Astrocyte (in vitro differentiated cells and primary cell): Measurements from ENCODE around the gene CDH22. TPM values are rescaled to one million over a fixed set of nuclear protein-coding genes. Genes with fewer than 3 reads are reported as not detected.

Experiments used
- DNase-seq: peaks from one replicate; pipeline ENCODE4 v3.0.0-alpha.2; 2010; ENCODE audit warnings: low read depth
- FAIRE-seq: peaks from 2 replicates; lab custom pipeline; 2011; peaks lifted over from hg19 to GRCh38; lab: Jason Lieb, UNC
- H2AFZ ChIP-seq: 2 replicates; pipeline ENCODE4 v1.6.0; 2012; ENCODE audit warnings: low read depth, low read length, inconsistent platforms
- H3K27ac ChIP-seq: 2 replicates; pipeline ENCODE4 v1.5.1; 2011; ENCODE audit warnings: low read depth, low read length, inconsistent platforms
- H3K27me3 ChIP-seq: 2 replicates; pipeline ENCODE4 v1.6.0; 2011; ENCODE audit warnings: low read length, inconsistent platforms; ENCODE audit not compliant: insufficient read depth
- H3K36me3 ChIP-seq: 2 replicates; pipeline ENCODE4 v1.5.1; 2011; ENCODE audit warnings: low read length, inconsistent platforms; ENCODE audit not compliant: insufficient read depth
- H3K4me1 ChIP-seq: 2 replicates; pipeline ENCODE4 v1.5.1; 2011; ENCODE audit warnings: low read length, inconsistent platforms; ENCODE audit not compliant: insufficient read depth
- H3K4me2 ChIP-seq: 2 replicates; pipeline ENCODE4 v1.6.0; 2012; ENCODE audit warnings: low read length, inconsistent platforms
- H3K4me3 ChIP-seq: 2 replicates; pipeline ENCODE4 v1.5.1; 2011; ENCODE audit warnings: low read depth, mild to moderate bottlenecking, low read length, inconsistent platforms; ENCODE audit not compliant: insufficient read depth
- H3K79me2 ChIP-seq: 2 replicates; pipeline ENCODE4 v1.6.0; 2012; ENCODE audit warnings: mild to moderate bottlenecking, low read length, inconsistent platforms; ENCODE audit not compliant: insufficient read depth
- H3K9ac ChIP-seq: 2 replicates; pipeline ENCODE4 v1.6.0; 2012; ENCODE audit warnings: mild to moderate bottlenecking, low read length, inconsistent platforms
- H3K9me3 ChIP-seq: 2 replicates; pipeline ENCODE4 v1.5.1; 2012; ENCODE audit warnings: low read depth, mild to moderate bottlenecking, low read length, inconsistent platforms; ENCODE audit not compliant: insufficient read depth
- H4K20me1 ChIP-seq: 2 replicates; pipeline ENCODE4 v1.6.0; 2012; ENCODE audit warnings: low read length, inconsistent platforms; ENCODE audit not compliant: insufficient read depth
- H3K27ac Mint-ChIP-seq: one replicate; pipeline ENCODE4 v1.8.0; 2021; ENCODE audit warnings: mild to moderate bottlenecking, mixed read lengths; ENCODE audit not compliant: unreplicated experiment
- H3K27me3 Mint-ChIP-seq: one replicate; pipeline ENCODE4 v1.8.0; 2021; ENCODE audit warnings: low read depth, mixed read lengths; ENCODE audit not compliant: unreplicated experiment
- H3K36me3 Mint-ChIP-seq: one replicate; pipeline ENCODE4 v1.8.0; 2021; ENCODE audit warnings: low read depth, mixed read lengths; ENCODE audit not compliant: unreplicated experiment
- H3K4me1 Mint-ChIP-seq: one replicate; pipeline ENCODE4 v1.8.0; 2021; ENCODE audit warnings: low read depth, mixed read lengths; ENCODE audit not compliant: unreplicated experiment
- H3K4me3 Mint-ChIP-seq: one replicate; pipeline ENCODE4 v1.8.0; 2021; ENCODE audit warnings: mild to moderate bottlenecking, moderate library complexity, mixed read lengths; ENCODE audit not compliant: unreplicated experiment
- H3K9me3 Mint-ChIP-seq: one replicate; pipeline ENCODE4 v1.8.0; 2021; ENCODE audit warnings: mild to moderate bottlenecking, mixed read lengths; ENCODE audit not compliant: unreplicated experiment
- EZH2 ChIP-seq: IDR thresholded peaks from 2 replicates; pipeline ENCODE4 v1.6.1; 2012; ENCODE audit warnings: mild to moderate bottlenecking, low read length, inconsistent platforms; ENCODE audit not compliant: insufficient read depth
- total RNA-seq: library from RNA; stranded (reverse); gene quantifications from 2 replicates; pipeline ENCODE4 v1.2.1, GENCODE V29; 2021
- TF ChIP-seq, protein P1 (sequence below): IDR thresholded peaks from 2 replicates; pipeline ENCODE4 v1.5.1; 2011; ENCODE audit warnings: low read depth, mild to moderate bottlenecking, inconsistent platforms, low read length, moderate library complexity; ENCODE audit not compliant: insufficient read depth

The CDH22 gene
- total RNA-seq, 1 donor from 2014 or later: not detected

DNA sequence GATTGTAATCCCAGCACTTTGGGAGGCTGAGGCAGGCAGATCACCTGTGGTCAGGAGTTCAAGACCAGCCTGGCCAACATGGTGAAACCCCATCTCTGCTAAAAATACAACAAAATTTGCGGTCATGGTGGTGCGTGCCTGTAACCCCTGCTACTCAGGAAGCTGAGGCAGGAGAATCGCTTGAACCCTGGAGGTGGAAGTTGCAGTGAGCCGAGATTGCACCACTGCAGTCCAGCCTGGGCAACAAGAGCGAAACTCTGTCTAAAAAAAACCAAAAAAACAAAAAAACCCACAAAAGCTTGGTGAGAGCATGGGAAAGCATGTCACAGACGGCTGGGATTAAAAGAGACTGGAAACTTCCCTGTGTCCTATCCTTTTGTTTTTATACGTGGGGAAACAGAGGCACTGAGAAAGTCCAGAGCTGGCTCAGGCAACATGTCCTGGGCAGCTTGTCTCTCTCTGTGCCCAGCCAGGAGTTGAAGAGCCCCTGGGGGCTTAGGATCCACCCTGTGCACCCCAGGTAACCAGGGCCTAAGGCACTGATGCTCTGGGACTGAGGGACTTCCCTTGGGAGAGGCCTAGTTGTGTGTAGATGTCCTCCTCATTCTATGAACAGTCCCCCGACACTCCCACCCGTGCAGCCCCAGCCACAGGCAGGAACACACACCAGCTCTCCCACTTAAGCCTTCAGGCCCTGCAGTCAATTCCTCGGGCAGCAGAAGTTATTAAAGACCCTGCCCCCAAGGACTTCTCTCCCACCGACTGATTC, 174.2 kb downstream of the CDH22 start:
- no peak overlapping the region for H3K4me3 ChIP-seq
- no peak overlapping the region for H3K27ac ChIP-seq
- Mint-ChIP-seq H3K27ac (no peak overlapping the region), H3K9me3 (no peaks in the 10 kb centered on the region), H3K36me3 (no peaks in the 10 kb centered on the region), H3K27me3 (peaks cover 75% of the 10 kb centered on the region), H3K4me3 (no peak overlapping the region), H3K4me1 (peaks cover 9% of the 10 kb centered on the region)
- H3K36me3 ChIP-seq: no peaks in the 10 kb centered on the region
- DNase-seq (no peak), FAIRE-seq (no peak)
- no peak overlapping the region for H2AFZ ChIP-seq
- no peaks in the 10 kb centered on the region for H3K79me2 ChIP-seq
- no peaks in the 10 kb centered on the region for H3K9me3 ChIP-seq
- peaks cover 20% of the 10 kb centered on the region for H3K27me3 ChIP-seq
- no peak for TF ChIP-seq EZH2
- TF ChIP-seq, protein P1, sequence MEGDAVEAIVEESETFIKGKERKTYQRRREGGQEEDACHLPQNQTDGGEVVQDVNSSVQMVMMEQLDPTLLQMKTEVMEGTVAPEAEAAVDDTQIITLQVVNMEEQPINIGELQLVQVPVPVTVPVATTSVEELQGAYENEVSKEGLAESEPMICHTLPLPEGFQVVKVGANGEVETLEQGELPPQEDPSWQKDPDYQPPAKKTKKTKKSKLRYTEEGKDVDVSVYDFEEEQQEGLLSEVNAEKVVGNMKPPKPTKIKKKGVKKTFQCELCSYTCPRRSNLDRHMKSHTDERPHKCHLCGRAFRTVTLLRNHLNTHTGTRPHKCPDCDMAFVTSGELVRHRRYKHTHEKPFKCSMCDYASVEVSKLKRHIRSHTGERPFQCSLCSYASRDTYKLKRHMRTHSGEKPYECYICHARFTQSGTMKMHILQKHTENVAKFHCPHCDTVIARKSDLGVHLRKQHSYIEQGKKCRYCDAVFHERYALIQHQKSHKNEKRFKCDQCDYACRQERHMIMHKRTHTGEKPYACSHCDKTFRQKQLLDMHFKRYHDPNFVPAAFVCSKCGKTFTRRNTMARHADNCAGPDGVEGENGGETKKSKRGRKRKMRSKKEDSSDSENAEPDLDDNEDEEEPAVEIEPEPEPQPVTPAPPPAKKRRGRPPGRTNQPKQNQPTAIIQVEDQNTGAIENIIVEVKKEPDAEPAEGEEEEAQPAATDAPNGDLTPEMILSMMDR: no peak
- no peak overlapping the region for H3K9ac ChIP-seq
- no peak overlapping the region for H3K4me2 ChIP-seq
- H4K20me1 ChIP-seq: no peaks in the 10 kb centered on the region
- peaks cover 5% of the 10 kb centered on the region for H3K4me1 ChIP-seq

DNA sequence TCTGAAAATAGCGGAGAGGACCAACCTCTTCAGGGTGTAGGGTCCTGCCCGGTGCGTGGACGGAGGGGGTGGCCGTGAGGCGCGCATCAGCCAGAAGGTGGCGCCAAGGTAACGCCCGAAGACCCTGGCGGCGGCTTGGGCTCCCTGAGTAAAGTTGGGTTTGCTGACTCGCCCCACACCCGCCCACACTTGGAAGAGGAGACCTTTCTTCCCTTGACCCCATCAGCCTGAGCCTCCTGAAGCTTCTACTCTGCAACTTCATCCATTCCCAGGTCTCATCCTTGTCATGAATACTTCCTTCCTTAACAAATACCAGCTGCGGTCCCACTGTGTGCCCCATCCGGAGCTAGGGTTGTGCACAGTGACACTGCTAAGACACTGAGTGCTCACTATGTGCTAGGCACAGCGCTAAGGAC, 175.6 kb downstream of the CDH22 start:
- no peak overlapping the region for H3K4me3 ChIP-seq
- Mint-ChIP-seq H3K4me3 (no peak overlapping the region), H3K9me3 (no peaks in the 10 kb centered on the region), H3K4me1 (peaks cover 9% of the 10 kb centered on the region), H3K27ac (no peak overlapping the region), H3K27me3 (peaks cover 73% of the 10 kb centered on the region), H3K36me3 (no peaks in the 10 kb centered on the region)
- no peaks in the 10 kb centered on the region for H3K9me3 ChIP-seq
- no peak overlapping the region for H3K4me2 ChIP-seq
- no peak overlapping the region for H3K9ac ChIP-seq
- no peak overlapping the region for H2AFZ ChIP-seq
- no peaks in the 10 kb centered on the region for H3K79me2 ChIP-seq
- DNase-seq: peak; percentile 15
- peaks cover 20% of the 10 kb centered on the region for H3K27me3 ChIP-seq
- H3K4me1 ChIP-seq: peaks cover 5% of the 10 kb centered on the region
- H4K20me1 ChIP-seq: no peaks in the 10 kb centered on the region
- no peak for FAIRE-seq
- H3K27ac ChIP-seq: no peak overlapping the region
- TF ChIP-seq EZH2: no peak
- TF ChIP-seq, protein P1: peak; percentile 62
- H3K36me3 ChIP-seq: no peaks in the 10 kb centered on the region

DNA sequence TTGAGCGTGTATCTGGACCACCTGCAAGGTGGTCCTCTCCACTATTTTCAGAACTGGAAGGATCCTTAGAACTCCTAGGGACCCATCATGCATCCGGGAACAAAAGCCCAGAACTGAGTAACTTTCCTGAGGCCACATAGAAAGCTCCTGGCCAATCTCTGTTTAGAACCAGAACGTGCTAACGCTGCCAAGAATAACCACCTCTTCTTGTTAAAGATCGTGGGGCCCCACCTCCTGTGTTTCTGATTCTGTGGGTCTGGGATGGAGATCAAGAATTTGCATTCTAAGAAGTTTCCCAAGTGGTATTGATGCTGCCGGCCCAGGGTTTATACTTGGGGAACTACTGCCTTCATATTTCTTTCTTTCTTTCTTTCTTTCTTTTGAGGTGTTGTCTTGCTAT, 176.9 kb downstream of the CDH22 start:
- H3K4me2 ChIP-seq: no peak overlapping the region
- no peak overlapping the region for H3K9ac ChIP-seq
- no peaks in the 10 kb centered on the region for H3K79me2 ChIP-seq
- H3K27ac ChIP-seq: no peak overlapping the region
- no peaks in the 10 kb centered on the region for H4K20me1 ChIP-seq
- H3K9me3 ChIP-seq: no peaks in the 10 kb centered on the region
- DNase-seq (peak; percentile 54), FAIRE-seq (no peak)
- no peak overlapping the region for H3K4me3 ChIP-seq
- Mint-ChIP-seq H3K27me3 (peaks cover 71% of the 10 kb centered on the region), H3K4me3 (no peak overlapping the region), H3K9me3 (no peaks in the 10 kb centered on the region), H3K27ac (no peak overlapping the region), H3K36me3 (no peaks in the 10 kb centered on the region), H3K4me1 (peaks cover 9% of the 10 kb centered on the region)
- no peaks in the 10 kb centered on the region for H3K36me3 ChIP-seq
- TF ChIP-seq, protein P1: no peak
- TF ChIP-seq EZH2: no peak
- H3K27me3 ChIP-seq: peaks cover 17% of the 10 kb centered on the region
- H3K4me1 ChIP-seq: peaks cover 5% of the 10 kb centered on the region
- H2AFZ ChIP-seq: no peak overlapping the region
